Measurements from ENCODE around the gene GPSM1.

GRCh38 chr9:136347472-136348256 lies 20.3 kb downstream of the GPSM1 start:
- TF ChIP-seq CTCF (IDR thresholded peaks at IDR 0.05), result no peak
- TF ChIP-seq POLR2A (IDR thresholded peaks at IDR 0.05), result no peak
